Activated T-helper 17 cell treated with anti-CD3 and anti-CD28 coated beads, Interleukin-2, amount 50 U/mL, for 72 hours (primary cell): ENCODE measurements around the gene COMMD4. TPM values are rescaled to one million over a fixed set of nuclear protein-coding genes. Genes with fewer than 3 reads are reported as not detected.
"Not testable (repeated sequence)": the region's sequence is repeated elsewhere in the genome, so short reads cannot be mapped to it uniquely, and the experiment has no call there.

ENCODE experiments used
- ATAC-seq: fragments of 150-1000 bp; cut with Tn5 transposase; replicated peaks from 2 replicates; pipeline ENCODE4 v1.10.0; 2021; ENCODE audit warnings: mild to moderate bottlenecking, moderate library complexity
- H3K27ac Mint-ChIP-seq: one replicate; pipeline ENCODE4 v1.8.0; 2022; ENCODE audit warnings: mixed read lengths
- H3K27me3 Mint-ChIP-seq: one replicate; pipeline ENCODE4 v1.8.0; 2022; ENCODE audit warnings: mixed read lengths
- H3K36me3 Mint-ChIP-seq: one replicate; pipeline ENCODE4 v1.8.0; 2022; ENCODE audit warnings: low read depth, mild to moderate bottlenecking, mixed read lengths
- H3K4me1 Mint-ChIP-seq: one replicate; pipeline ENCODE4 v1.8.0; 2022; ENCODE audit warnings: mixed read lengths
- H3K4me3 Mint-ChIP-seq: one replicate; pipeline ENCODE4 v1.8.0; 2022; ENCODE audit warnings: mild to moderate bottlenecking, mixed read lengths
- H3K9me3 Mint-ChIP-seq: one replicate; pipeline ENCODE4 v1.8.0; 2022; ENCODE audit warnings: mixed read lengths
- total RNA-seq, 2 donors: library from RNA; stranded (reverse); gene quantifications; one replicate each; pipeline ENCODE4 v1.2.3, GENCODE V29; 2022

COMMD4 gene
- total RNA-seq, 2 donors from 2014 or later: 69.9 to 78.9 TPM

- H3K9me3 Mint-ChIP-seq: no peaks in the 10 kb centered on the region
- peaks cover 6% of the 10 kb centered on the region for H3K4me1 Mint-ChIP-seq
- peak within 1 kb of the TSS; percentile 94 for H3K27ac Mint-ChIP-seq
- peak; percentile 96 for ATAC-seq
- H3K36me3 Mint-ChIP-seq: peaks cover 73% of the 10 kb centered on the region
- no peaks in the 10 kb centered on the region for H3K27me3 Mint-ChIP-seq
- H3K4me3 Mint-ChIP-seq: peak within 1 kb of the TSS; percentile 95
Measured at GRCh38 chr15:75367913-75368688, 32.2 kb downstream of the COMMD4 start, which contains the start of gene MAN2C1. Gene MAN2C1 (minus strand): TSS chr15:75368607. CDS start chr15:75368583, 24 bp downstream.

DNA sequence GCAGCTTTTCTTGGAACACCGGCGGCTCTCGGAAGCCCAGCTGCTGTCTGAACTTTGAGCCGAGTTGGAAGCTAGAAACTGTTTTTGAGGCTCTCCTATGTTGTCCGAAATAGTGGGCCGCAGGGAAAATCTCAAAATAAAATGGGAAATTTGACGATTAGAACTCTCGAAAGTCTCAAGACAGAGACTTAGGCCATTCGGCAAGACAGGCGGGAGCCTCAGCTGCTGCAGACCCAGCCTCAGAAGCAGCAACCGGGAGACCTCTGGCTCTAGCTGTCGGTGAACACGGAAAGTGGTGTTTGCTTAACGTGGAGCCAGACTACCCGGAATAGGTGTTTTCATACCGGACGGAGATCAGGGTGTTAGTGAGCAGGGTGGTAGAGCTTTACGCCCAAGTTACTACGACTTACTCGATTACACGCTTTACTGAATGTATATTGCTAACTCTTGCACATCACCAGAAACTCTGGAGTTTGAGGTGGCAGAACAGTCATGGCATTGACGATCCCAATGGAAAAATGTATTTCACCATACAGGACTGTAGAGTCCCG is 32.9 kb downstream of the COMMD4 start:
- peak overlapping the region; percentile 94 for H3K27ac Mint-ChIP-seq
- peaks cover 75% of the 10 kb centered on the region for H3K36me3 Mint-ChIP-seq
- peak overlapping the region; percentile 95 for H3K4me3 Mint-ChIP-seq
- no peaks in the 10 kb centered on the region for H3K27me3 Mint-ChIP-seq
- H3K4me1 Mint-ChIP-seq: peaks cover 6% of the 10 kb centered on the region
- no peaks in the 10 kb centered on the region for H3K9me3 Mint-ChIP-seq
- ATAC-seq: peak; percentile 3

GRCh38 chr15:75369897-75370581 is 34.2 kb downstream of the COMMD4 start:
- peak overlapping the region; percentile 95 for H3K4me3 Mint-ChIP-seq
- no peaks in the 10 kb centered on the region for H3K27me3 Mint-ChIP-seq
- peaks cover 6% of the 10 kb centered on the region for H3K4me1 Mint-ChIP-seq
- no peaks in the 10 kb centered on the region for H3K9me3 Mint-ChIP-seq
- peaks cover 75% of the 10 kb centered on the region for H3K36me3 Mint-ChIP-seq
- no peak for ATAC-seq
- H3K27ac Mint-ChIP-seq: peak overlapping the region; percentile 94

- Mint-ChIP-seq H3K4me3 (no peak overlapping the region), H3K27ac (no peak overlapping the region), H3K4me1 (peaks cover 6% of the 10 kb centered on the region), H3K27me3 (no peaks in the 10 kb centered on the region), H3K9me3 (no peaks in the 10 kb centered on the region), H3K36me3 (peaks cover 81% of the 10 kb centered on the region)
- ATAC-seq: no peak
Measured at GRCh38 chr15:75371486-75371885, 35.6 kb downstream of the COMMD4 start.

- Mint-ChIP-seq H3K36me3 (peaks cover 87% of the 10 kb centered on the region), H3K4me3 (no peak overlapping the region), H3K4me1 (peaks cover 6% of the 10 kb centered on the region), H3K27ac (no peak overlapping the region), H3K27me3 (no peaks in the 10 kb centered on the region), H3K9me3 (no peaks in the 10 kb centered on the region)
- no peak for ATAC-seq
Measured at GRCh38 chr15:75371901-75372688, 36.2 kb downstream of the COMMD4 start.

DNA sequence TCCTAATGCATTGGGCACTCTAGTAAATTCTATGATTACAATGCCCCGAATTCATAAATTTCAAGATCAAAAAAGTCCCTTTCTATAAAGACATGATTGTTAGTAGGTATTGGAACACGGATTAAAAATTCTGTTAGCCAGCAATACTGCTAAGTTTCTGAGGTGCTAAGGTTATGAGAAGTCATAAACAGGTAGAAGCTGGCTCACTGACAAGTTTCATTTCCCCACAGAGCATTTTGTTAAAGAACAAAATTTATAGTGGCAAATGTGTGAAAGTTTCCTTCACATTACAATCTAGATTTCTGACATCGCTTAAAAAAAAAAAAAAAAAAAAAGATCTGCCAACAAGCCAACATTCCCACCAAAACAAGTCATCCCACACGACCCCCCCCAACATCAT is 44.9 kb downstream of the COMMD4 start:
- peak overlapping the region; percentile 24 for H3K27ac Mint-ChIP-seq
- H3K4me3 Mint-ChIP-seq: no peak overlapping the region
- no peaks in the 10 kb centered on the region for H3K9me3 Mint-ChIP-seq
- H3K4me1 Mint-ChIP-seq: no peaks in the 10 kb centered on the region
- no peaks in the 10 kb centered on the region for H3K27me3 Mint-ChIP-seq
- H3K36me3 Mint-ChIP-seq: peaks cover 100% of the 10 kb centered on the region
- ATAC-seq: no peak

DNA sequence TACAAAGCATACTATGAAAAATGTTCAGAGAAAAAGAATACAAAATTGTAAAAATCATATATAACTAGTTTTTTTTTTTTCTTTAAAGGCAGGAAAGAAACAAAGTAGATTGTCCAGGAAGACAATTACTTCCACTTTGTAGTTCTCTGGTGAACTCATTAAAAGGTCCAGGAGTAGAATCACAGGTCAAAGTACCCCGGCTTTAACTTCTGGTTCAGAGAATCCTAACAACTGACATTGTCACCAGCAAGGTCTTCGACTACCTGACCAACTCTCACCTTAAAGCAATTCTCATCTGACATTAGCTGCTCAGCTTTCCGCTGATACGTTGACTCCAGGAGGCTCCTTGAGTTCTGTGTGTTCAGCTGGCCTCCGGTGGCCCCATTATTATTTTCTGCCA is 48.1 kb downstream of the COMMD4 start:
- not testable (repeated sequence) for H3K4me1 Mint-ChIP-seq, H3K4me3 Mint-ChIP-seq, H3K27me3 Mint-ChIP-seq, ATAC-seq, H3K27ac Mint-ChIP-seq, H3K9me3 Mint-ChIP-seq
- H3K36me3 Mint-ChIP-seq: peaks cover 100% of the 10 kb centered on the region

Other genes starting within 250 kb of the COMMD4 start
- 10 to 100 TPM; 20.4 to 32.3 TPM for gene C15orf39, start 134.2 kb upstream of the COMMD4 start, total RNA-seq
- not detected for gene GOLGA6C, start 77.7 kb upstream of the COMMD4 start, total RNA-seq
- under 1 TPM in 1 of 2 donors, not detected in 1; 0.16 TPM for gene GOLGA6D, start 53.2 kb upstream of the COMMD4 start, total RNA-seq
- 10 to 100 TPM; 11.6 to 56.7 TPM for gene NEIL1, start 11.0 kb downstream of the COMMD4 start, total RNA-seq
- gene MAN2C1, start 32.5 kb downstream of the COMMD4 start, total RNA-seq: 100 to 1,000 TPM; 114 to 245 TPM
- 10 to 100 TPM; 82.3 to 96.6 TPM for gene SIN3A, start 115.6 kb downstream of the COMMD4 start, total RNA-seq
- gene PTPN9, start 243.3 kb downstream of the COMMD4 start, total RNA-seq: 10 to 100 TPM; 17.8 to 38.4 TPM